GM13976 (cell line): Measurements from ENCODE around the gene PTPRK.

Source experiments
- DNase-seq: peaks from one replicate; pipeline ENCODE4 v3.0.0; 2012; ENCODE audit warnings: low spot score
- CTCF ChIP-seq: IDR thresholded peaks from 2 replicates; pipeline ENCODE4 v1.5.1; 2012; ENCODE audit warnings: borderline replicate concordance, mild to moderate bottlenecking; ENCODE audit not compliant: insufficient read depth; ENCODE audit errors: extremely low read depth, missing control alignments, control extremely low read depth
- in situ Hi-C: fragments of 300-500 bp; cut with MboI; formaldehyde crosslinking; loops from one replicate; pipeline ENCODE4 v1.12.0; 2022; ENCODE audit warnings: low sequenced_read_pairs, mixed read lengths, inconsistent platforms; ENCODE audit not compliant: unreplicated experiment

PTPRK gene

GRCh38 chr6:128307671-128308070 lies 212.7 kb downstream of the PTPRK start:
- in situ Hi-C loops: no loop called here
- TF ChIP-seq CTCF: no peak
- DNase-seq: no peak

GRCh38 chr6:128305976-128306375 lies 214.4 kb downstream of the PTPRK start:
- DNase-seq: no peak
- TF ChIP-seq CTCF: no peak
- in situ Hi-C loops: no loop called here

GRCh38 chr6:128305228-128305627 lies 215.2 kb downstream of the PTPRK start:
- in situ Hi-C loops: no loop called here
- no peak for TF ChIP-seq CTCF
- DNase-seq: no peak

GRCh38 chr6:128303870-128304269 lies 216.5 kb downstream of the PTPRK start:
- no peak for TF ChIP-seq CTCF
- DNase-seq: no peak
- in situ Hi-C loops: no loop called here

GRCh38 chr6:128302942-128303341 lies 217.5 kb downstream of the PTPRK start:
- TF ChIP-seq CTCF: no peak
- in situ Hi-C loops: no loop called here

GRCh38 chr6:128295670-128296069 lies 224.7 kb downstream of the PTPRK start:
- no peak for DNase-seq
- in situ Hi-C loops: no loop called here
- no peak for TF ChIP-seq CTCF

More at GRCh38 chr6:128302942-128303341, 217.5 kb downstream of the PTPRK start:
- no peak for DNase-seq

- in situ Hi-C loops: no loop called here
- TF ChIP-seq CTCF: no peak
- DNase-seq: no peak
Observed at GRCh38 chr6:128290221-128290620, 230.2 kb downstream of the PTPRK start.
